Gastrocnemius medialis (tissue), 4 donors: ENCODE measurements around the gene ASAP2. TPM values are rescaled to one million over a fixed set of nuclear protein-coding genes. Genes with fewer than 3 reads are reported as not detected.
A peak's percentile ranks its signal among the peaks of the same experiment; 100 is the strongest.

Experiments used
- ATAC-seq, 2 donors: fragments of 150-250 bp; one replicate each; pipeline ENCODE4 v1.9.1; 2016
- DNase-seq, 2 donors: peaks; one replicate each; pipeline ENCODE4 v3.0.0-alpha.2; 2019
- H3K27ac ChIP-seq, 4 donors: fragments of 200-600 bp; sonication (generic); 1 replicate in 1 of 4; 2 replicates in 3 of 4; pipeline ENCODE4 v1.5.1; 2016 to 2018; ENCODE audit warnings: mild to moderate bottlenecking in 2 of 4, moderate library complexity in 1 of 4
- H3K27me3 ChIP-seq, 3 donors: fragments of 200-600 bp; sonication (generic) in 2 of 3; 1 replicate in 1 of 3; 2 replicates in 2 of 3; pipeline versions ENCODE4 v1.5.1 to v1.6.0; 2016 to 2019; ENCODE audit warnings: mild to moderate bottlenecking in 1 of 3, moderate library complexity in 1 of 3
- H3K36me3 ChIP-seq, 2 donors: fragments of 200-600 bp; sonication (generic) in 1 of 2; one replicate each; pipeline ENCODE4 v1.5.1; 2017 to 2018
- H3K4me1 ChIP-seq, 2 donors: fragments of 200-600 bp; sonication (generic) in 1 of 2; one replicate each; pipeline ENCODE4 v1.5.1; 2016 to 2017; ENCODE audit warnings: mild to moderate bottlenecking in 2 of 2
- H3K4me3 ChIP-seq, 4 donors: fragments of 200-600 bp; sonication (generic) in 3 of 4; 1 replicate in 1 of 4; 2 replicates in 3 of 4; pipeline ENCODE4 v1.5.1; 2016 to 2019; ENCODE audit warnings: mild to moderate bottlenecking in 2 of 4
- H3K9me3 ChIP-seq, 3 donors: fragments of 200-600 bp; sonication (generic) in 2 of 3; 1 replicate in 1 of 3; 2 replicates in 2 of 3; pipeline ENCODE4 v1.5.1; 2016 to 2019
- POLR2A ChIP-seq, 2 donors: fragments of 450-650 bp; IDR thresholded peaks; one replicate each; pipeline ENCODE4 v1.6.1; 2017; ENCODE audit warnings: antibody characterized with exemption in 2 of 2, mild to moderate bottlenecking in 2 of 2, moderate library complexity in 2 of 2
- in situ Hi-C, 4 donors: fragments of 200-750 bp; cut with MboI; loops; one replicate each; pipeline versions ENCODE4 v1.15.0 to v1.8.0; 2017; ENCODE audit warnings: low sequenced_read_pairs in 4 of 4
- intact Hi-C: fragments of 100-400 bp; cut with DNase I; formaldehyde crosslinking; loops from one replicate; pipeline ENCODE4 v1.15.1; 2023; ENCODE audit warnings: low total_unique reads
- total RNA-seq, 4 donors: library from RNA; depleted of rRNA; stranded (reverse); fragments of >200 nt; gene quantifications; one replicate each; pipeline versions ENCODE4 v1.1.0 to v1.2.3, GENCODE V29; 2016
- TF ChIP-seq, protein P1 (sequence below), 5 experiments: fragments of 450-650 bp in 3 of 5; fragments of 200-600 bp in 2 of 5; sonication (generic) in 2 of 5; IDR thresholded peaks in 4 of 5; conservative IDR thresholded peaks in 1 of 5; 1 replicate in 4 of 5; 2 replicates in 1 of 5; pipeline ENCODE4 v1.5.1; 2016 to 2019; ENCODE audit warnings: antibody characterized with exemption in 5 of 5, mild to moderate bottlenecking in 3 of 5, moderate library complexity in 3 of 5

The ASAP2 gene
- total RNA-seq, 4 donors from 2014 or later, result 1.9 to 4.0 (median 3.4) TPM

DNA sequence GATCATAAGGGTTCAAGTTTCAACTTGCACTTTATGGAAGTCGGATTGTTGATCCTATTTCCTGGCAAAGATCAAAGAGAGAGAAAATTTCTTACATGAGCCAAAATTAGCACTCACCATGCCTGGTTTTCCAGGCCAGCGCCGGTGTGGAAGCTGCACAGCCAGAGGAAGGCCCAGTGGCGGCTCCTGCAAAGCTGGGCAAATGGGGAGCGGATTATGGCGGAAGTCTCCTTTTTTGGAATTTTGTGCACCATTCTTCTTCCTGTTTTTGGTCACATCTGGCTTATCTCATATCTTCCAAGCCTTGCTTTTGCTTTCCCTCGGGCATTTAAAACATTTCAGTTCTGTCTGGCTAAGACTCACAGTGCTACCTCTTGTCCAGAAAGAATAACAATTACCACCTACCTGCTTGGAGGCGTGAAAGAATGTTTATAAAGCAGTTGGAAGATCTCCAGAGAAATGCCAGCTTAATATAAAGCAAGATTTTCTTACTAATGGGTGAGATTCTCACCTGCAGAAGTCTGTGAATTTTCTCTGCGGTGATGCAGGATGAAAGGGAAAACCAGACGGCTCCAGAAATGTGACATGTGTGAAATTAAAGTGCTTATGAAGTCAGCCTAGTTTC, 94.3 kb downstream of the ASAP2 start:
- DNase-seq (no peak), ATAC-seq (no peak)
- peaks cover 11 to 12% of the 10 kb centered on the region in 2 donors for H3K4me1 ChIP-seq
- no peaks in the 10 kb centered on the region for H3K27me3 ChIP-seq
- no peaks in the 10 kb centered on the region for H3K9me3 ChIP-seq
- H3K4me3 ChIP-seq, result no peak overlapping the region
- H3K27ac ChIP-seq, result peak overlapping the region in 1 of 4 donors; percentile 10
- no peak for TF ChIP-seq POLR2A (IDR thresholded peaks at IDR 0.05)
- TF ChIP-seq, protein P1, sequence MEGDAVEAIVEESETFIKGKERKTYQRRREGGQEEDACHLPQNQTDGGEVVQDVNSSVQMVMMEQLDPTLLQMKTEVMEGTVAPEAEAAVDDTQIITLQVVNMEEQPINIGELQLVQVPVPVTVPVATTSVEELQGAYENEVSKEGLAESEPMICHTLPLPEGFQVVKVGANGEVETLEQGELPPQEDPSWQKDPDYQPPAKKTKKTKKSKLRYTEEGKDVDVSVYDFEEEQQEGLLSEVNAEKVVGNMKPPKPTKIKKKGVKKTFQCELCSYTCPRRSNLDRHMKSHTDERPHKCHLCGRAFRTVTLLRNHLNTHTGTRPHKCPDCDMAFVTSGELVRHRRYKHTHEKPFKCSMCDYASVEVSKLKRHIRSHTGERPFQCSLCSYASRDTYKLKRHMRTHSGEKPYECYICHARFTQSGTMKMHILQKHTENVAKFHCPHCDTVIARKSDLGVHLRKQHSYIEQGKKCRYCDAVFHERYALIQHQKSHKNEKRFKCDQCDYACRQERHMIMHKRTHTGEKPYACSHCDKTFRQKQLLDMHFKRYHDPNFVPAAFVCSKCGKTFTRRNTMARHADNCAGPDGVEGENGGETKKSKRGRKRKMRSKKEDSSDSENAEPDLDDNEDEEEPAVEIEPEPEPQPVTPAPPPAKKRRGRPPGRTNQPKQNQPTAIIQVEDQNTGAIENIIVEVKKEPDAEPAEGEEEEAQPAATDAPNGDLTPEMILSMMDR (IDR thresholded peaks at IDR 0.05 in 4 of 5, conservative IDR thresholded peaks at IDR 0.05 in 1 of 5), result no peak
- in situ Hi-C loops, result no loop called here
- intact Hi-C loops, result no loop called here
- H3K36me3 ChIP-seq, result no peaks in the 10 kb centered on the region

DNA sequence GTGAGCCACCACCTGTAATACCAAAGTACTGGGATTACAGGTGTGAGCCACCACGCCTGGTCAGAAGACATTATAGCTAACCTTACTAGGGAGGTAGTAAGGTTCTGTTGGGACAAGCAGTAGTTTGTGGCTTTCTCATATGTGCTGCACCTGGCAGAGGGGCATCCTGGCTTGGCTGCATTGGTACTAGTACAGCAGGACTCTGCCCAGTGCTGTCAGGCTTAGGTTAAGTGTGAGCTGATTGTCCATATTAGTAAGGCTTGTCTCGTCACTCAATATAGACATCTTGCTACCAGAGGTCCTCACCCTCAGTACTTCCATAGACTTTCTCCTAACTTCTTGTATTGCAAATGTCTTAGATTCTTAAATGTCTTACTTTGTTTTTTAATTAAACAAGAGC, 96.1 kb downstream of the ASAP2 start:
- no peak for TF ChIP-seq POLR2A (IDR thresholded peaks at IDR 0.05)
- TF ChIP-seq, protein P1 (IDR thresholded peaks at IDR 0.05 in 4 of 5, conservative IDR thresholded peaks at IDR 0.05 in 1 of 5), result no peak
- no peak overlapping the region for H3K27ac ChIP-seq
- H3K4me3 ChIP-seq, result no peak overlapping the region
- H3K36me3 ChIP-seq, result no peaks in the 10 kb centered on the region
- intact Hi-C loops, result no loop called here
- ATAC-seq (no peak), DNase-seq (no peak)
- H3K4me1 ChIP-seq, result peaks cover 11 to 19% of the 10 kb centered on the region in 2 donors
- no peaks in the 10 kb centered on the region for H3K9me3 ChIP-seq
- in situ Hi-C loops, result no loop called here
- no peaks in the 10 kb centered on the region for H3K27me3 ChIP-seq

DNA sequence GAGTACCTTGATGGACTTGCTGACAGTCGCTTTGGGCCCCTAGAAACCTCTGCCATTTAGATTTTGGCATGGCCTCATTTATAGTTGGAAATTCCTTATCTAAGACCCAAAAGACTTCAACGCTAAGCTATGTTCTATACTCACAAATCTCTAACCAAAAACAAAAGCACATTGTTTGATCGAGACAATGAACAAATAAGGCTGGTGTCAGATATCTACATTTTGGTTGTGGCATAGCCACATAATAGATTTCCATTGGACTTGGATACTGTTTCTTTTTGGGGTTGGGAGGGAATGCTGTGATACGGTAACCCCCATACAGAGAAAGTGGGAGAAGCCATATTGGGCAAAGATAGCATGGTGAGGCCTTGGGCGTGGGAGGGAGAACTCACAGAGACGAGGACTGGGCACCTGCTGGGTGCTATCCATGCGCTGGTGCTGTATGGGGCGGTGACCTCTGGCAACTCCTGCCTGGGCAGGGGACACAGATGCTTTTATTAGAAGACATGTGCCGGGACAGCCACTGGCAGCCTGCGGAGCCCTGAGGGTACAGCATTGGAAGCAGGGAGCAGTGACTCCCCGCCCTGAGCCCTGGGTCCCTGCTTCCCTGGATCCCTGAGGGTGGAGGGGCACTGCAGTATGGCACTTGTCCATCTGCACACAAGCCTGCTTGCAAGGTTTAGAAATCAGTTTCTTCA, 97.1 kb downstream of the ASAP2 start:
- intact Hi-C loops, result no loop called here
- Histone ChIP-seq H3K4me1 (peaks cover 11 to 19% of the 10 kb centered on the region in 2 donors), H3K36me3 (no peaks in the 10 kb centered on the region), H3K27me3 (no peaks in the 10 kb centered on the region), H3K9me3 (no peaks in the 10 kb centered on the region), H3K27ac (no peak overlapping the region), H3K4me3 (no peak overlapping the region)
- ATAC-seq (peak in 1 of 2 donors; percentile 51), DNase-seq (peak in 1 of 2 donors; percentile 39)
- in situ Hi-C loops, result no loop called here
- TF ChIP-seq, protein P1 (IDR thresholded peaks at IDR 0.05 in 4 of 5, conservative IDR thresholded peaks at IDR 0.05 in 1 of 5), result no peak
- no peak for TF ChIP-seq POLR2A (IDR thresholded peaks at IDR 0.05)

DNA sequence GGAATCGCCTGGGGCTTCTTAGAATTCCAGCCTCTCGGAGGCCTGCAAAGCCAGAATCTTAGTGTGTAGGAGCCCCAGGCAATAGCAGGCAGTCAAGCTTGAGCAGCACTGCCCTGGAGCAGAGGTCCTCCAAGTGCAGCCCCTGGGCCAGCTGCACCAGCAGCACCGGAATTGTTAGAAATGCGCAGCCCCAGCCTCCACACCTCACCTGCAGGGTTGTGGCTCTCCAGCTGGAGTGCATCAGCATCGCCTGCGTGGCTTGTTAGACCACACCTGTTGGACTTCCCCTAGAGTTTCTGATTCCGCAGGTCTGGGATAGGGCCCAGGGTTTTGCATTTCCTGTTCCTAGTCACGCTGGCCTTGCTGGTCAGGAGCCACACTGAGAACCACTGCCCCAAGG, 100.3 kb downstream of the ASAP2 start:
- in situ Hi-C loops, result no loop called here
- DNase-seq, result no peak
- no peak for ATAC-seq
- peaks cover 36 to 43% of the 10 kb centered on the region in 2 donors for H3K4me1 ChIP-seq
- no peak for TF ChIP-seq POLR2A (IDR thresholded peaks at IDR 0.05)
- TF ChIP-seq, protein P1 (IDR thresholded peaks at IDR 0.05 in 4 of 5, conservative IDR thresholded peaks at IDR 0.05 in 1 of 5), result no peak
- H3K27me3 ChIP-seq, result no peaks in the 10 kb centered on the region
- peak overlapping the region in 1 of 4 donors; percentile 33 for H3K27ac ChIP-seq
- no peak overlapping the region for H3K4me3 ChIP-seq
- H3K9me3 ChIP-seq, result no peaks in the 10 kb centered on the region
- no peaks in the 10 kb centered on the region for H3K36me3 ChIP-seq
- intact Hi-C loops, result loop anchor here (5.0 kb wide), 1 partner anchor 870 kb away; no protein-coding TSS in a partner anchor
